SW 1271 (cell line): ENCODE measurements around the gene ADCY1.

Experiments
- DNase-seq, 2 experiments: peaks; one replicate each; lab custom pipeline; 2025; lab: John Stamatoyannopoulos, UW

The ADCY1 gene

DNA sequence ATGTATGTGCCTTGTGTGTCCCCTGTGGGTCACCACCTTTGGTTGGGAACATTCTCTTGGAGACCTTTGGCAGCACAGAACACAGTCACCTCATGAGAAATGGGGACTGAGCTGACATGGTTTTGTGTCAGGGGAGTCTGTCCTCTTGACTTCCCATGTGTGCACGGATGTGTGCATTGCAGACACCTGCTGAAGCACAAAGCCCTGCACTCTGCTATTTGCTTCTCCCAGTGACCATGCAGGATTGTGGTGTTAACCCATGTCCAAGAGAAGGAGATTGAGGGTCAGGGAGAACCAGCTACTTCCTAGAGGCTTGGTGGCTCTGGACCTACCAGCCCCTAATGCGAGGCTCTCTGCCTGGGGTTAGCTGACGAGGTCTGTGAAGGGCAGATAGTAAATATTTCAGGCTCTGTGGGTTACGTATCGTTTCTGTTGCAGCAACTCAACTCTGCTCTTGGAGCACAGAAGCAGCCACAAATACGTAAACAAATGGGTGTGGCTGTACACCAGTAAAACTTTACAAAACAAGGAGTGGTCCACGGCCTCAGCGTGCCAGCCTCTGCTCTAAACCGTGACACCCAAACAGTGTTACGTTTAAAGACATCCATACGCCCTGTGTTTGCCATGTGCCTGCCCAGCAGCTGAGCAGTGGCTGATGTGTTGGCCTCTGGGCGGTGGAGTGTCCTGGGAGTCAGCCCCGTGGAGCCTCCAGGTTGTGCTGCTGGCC is 51.7 kb downstream of the ADCY1 start:
- DNase-seq, result no peak

DNA sequence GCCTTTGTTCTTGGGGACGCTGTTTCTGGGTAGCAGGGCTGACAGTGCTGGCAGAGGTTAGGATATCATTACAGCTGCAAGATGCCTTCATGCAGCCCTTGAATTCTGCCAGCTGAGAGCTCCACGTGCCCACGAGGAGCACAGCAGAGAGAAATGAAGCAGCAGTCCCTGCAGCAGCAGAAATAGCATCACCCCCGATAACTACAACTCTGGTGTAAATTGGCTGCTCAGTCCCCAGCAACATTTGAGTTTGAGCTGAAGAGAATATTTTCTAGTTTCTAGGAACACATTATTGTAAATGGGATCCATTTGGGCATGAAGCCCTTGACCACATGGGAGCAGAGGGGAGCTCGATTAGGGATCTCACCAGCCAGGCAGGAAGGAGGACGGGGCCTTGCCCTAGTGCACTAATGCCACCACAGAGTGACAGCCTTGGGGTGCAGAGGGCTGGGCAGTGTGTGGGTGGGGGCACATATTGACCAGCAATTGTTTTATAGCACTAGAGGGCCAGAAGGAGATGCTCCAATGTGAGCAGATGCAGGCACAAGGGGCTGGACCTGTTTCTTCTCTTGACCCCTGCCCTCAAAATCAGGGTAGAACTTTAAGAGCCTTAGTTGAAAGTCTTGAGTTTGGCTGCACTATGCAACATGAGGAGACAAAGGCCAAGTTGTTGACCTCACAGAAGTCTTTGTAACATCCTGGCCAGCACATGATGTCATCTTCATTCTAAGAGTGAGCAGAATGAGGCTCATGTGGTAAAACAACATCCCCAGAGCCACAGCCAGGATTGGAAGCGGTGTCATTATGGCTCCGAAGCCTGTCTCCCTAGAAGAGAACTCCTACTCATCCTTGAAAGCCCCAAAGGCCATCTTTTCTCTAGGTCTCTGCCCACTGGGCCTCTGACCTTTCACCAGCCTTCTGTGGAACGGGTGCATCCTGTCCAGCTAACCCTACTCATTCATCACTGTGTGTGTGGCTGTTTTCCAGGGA is 52.6 kb downstream of the ADCY1 start:
- DNase-seq, result no peak

DNA sequence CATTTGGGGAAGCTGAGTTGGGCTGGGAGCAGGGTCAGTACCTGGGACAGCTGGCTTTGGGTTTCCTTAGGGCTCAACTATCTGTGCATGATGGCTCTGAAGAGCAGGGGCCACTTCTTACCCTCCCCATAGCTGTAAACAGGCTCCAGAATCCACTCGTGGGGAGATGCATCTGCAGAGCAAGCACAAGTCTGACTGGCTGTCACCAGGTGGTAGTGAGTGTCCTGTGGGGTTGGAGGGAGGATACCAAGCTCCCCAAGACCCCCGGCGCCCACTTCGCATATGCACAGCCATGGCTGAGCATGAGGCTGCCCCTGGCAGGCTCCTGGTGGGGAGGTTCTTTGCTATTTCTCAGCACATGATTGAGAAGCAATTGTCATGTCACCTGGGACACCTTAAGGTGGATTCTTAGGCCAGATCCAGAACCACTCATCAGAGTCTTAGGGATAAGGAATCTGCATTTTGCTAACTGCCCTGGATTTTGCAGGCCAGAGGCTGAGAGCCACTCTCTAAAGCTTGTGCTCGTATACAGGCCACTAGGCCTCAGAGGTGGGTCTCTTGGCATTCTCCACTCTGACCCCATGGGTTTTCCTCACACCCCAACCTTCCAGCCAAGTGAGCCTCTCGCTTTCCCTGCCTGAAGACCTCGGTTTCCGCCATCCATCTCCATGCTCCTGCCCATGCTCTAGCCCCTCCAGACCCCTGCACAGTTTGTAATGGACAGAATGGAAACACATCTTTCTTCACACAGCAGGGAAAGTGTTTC is 53.7 kb downstream of the ADCY1 start:
- DNase-seq, result no peak

DNA sequence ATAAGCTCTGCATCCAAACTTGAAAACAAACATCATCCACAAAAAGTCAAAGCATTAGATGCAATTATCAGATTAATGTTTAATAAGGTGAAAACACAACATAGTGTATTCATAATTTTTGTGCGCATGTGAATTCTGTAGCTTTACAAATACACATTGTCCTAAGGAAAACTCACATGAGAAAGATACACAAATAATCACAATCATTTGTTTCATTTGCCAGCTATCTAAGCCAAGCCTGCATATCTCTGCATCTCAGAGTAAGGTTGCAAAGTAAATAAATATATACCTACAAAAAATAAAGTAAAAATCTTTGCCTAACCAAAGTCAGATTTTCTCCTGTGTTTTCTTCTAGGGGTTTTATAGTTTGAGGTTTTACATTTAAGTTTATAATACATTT is 57.4 kb downstream of the ADCY1 start:
- DNase-seq, result no peak

DNA sequence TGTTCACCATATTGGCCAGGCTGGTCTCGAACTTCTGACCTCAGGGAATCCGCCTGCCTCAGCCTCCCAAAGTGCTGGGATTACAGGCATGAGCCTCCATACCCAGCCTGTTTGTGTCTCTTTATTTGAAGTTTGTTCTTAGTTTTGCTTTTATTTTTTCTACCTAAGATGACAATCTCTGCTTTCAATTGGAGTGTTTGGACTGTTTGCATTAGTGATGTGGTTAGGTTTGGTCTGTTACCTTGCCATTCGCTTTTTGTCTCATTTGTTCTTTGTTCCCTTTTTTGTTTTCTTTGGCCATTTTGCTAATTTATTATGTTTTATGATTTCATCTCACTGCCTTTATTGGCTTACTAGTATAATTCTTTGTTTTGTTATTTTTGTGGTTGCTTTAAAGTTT is 62.6 kb downstream of the ADCY1 start:
- no peak for DNase-seq

DNA sequence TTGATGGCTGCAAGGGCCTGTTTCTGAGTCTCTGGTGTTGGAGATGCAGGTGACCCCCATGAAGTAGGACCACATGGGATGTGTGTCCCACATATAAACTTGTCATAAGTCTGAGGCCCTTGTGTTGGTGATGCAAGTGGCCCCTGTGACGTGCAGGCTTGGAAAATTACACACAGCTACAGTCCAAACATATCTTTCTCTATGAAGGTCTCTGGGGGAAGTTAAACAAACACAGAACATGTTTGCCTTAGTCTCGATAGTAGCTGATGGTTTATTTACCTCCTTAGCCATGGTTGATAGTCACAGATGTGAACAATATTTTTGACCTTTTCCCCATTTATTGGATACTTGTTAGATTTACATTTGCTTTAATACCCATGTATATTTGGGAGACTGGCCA is 64.7 kb downstream of the ADCY1 start:
- no peak for DNase-seq

DNA sequence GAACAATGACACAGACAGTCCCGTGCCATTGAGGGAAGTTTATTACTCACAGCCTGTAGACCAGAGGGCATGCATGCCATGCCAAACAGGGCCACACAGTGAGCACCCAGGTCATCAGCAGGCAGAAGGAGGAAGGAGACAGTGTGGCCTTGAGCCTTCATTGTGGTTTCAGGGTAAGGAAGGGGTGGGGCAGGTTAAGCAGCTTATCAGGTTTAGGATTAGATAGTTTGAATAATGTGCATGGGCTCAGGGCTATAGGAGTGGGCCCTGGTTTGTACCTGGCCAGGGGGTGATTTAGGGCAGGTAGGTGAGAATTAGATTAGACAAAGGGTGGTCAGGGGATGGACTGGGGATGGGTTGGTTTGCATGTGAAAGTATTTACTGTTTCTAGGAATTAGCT is 67.9 kb downstream of the ADCY1 start:
- DNase-seq, result no peak

DNA sequence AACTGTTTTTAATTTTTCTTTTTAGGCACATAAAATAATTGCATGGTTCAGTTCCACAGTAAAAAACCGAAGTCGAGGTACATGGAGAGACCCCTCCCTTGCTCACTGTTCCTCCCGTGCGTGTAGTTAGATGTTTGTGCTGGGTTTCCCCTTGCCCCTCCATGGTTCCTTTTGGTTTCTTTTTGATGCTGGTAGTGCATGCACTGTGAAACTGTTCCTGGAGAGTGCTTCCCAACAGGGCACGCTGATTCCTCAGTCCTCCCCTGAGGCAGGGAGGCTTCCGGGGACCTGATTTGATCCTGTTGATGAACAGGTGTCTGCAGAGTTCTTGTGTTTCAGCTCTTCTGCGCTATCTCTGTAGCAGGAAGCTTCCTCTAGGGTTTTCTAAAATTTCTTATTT is 69.5 kb downstream of the ADCY1 start:
- no peak for DNase-seq

DNA sequence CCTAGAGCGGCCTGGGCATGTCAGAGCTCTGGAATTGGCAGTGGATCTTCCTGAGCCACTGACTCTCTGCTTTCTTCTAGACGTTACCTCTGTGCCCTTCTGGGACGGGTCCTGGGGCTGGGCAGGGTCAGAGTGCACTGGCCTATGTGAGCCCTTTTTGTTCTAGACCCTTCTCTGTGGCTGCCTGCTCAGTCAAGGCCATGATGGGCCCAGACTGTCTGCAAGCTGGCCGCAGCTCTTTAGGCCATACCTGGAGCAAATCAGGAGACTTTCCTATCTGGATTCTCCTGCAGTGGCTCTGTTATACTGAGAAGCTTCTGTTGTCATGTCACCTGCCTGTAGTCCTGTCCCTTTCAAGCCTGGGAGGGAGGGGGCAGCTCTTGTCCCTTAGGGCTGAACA is 70.1 kb downstream of the ADCY1 start:
- DNase-seq, result no peak

DNA sequence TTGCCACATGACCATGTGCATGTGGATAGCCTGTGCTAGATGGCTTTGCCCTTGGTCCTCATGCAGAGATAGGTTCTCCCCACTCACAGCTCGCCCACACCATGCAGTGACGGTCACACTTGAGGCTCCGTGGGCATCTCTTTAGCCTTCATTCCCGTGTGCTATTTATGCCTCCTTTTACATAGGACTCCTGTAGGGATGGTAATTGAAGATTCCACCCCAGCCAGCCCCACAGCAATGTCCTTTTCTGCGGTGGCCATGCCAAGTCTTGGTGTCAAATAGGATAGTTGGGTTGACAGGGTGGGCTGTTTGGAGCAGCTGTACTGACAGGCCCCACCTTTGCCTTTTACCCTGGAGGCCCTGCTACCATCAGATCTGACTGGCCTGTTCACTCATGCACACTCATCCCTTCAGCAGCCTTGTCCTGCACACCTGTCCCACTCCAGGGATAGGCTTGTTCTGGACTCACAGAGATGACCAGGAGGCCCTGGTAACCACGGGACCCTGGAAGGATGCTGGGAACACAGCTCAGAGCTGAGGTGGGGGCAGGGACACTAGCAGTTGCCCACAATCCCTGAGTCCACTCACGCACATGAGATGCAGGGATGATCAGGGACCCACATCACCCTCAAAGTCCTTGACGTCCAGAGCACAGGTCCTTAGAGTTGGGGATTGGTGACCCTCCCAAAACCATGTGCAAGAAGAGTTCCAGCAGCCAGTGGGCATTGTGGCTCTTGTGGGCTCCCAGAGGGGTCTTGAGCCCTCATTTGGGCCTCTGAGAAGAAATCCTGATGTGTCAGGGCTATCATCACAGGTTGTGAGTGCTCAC is 71.2 kb downstream of the ADCY1 start:
- no peak for DNase-seq

DNA sequence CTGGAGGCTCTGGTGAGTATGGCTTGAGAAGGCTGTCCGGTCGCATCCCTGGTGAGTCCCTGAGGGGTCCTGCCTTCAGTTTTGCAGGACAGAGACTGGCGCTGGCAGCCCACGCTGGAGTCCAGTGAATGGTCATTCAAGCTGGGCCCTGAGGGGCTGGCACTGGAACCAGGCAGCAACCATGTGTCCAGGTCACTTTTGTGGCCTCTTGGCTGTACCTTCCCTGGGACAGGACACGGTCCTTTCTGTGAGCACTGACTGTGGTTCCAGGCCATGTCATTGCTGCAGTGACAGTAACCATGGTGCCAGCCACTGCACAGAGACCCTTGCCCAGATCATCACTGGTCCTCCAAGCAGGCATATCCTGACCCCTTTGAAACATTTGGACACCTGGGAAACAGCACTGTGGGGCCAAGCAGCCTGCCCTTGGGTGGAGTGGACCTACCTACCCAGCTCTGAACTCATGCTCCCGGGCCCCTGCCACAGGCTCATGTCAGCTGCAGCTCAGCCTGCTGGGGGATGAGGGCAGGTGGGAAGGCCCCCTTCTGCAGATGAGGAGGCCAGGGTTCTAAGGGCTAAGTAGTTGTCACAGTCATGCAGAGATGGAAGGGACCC is 72.1 kb downstream of the ADCY1 start:
- DNase-seq, result no peak

DNA sequence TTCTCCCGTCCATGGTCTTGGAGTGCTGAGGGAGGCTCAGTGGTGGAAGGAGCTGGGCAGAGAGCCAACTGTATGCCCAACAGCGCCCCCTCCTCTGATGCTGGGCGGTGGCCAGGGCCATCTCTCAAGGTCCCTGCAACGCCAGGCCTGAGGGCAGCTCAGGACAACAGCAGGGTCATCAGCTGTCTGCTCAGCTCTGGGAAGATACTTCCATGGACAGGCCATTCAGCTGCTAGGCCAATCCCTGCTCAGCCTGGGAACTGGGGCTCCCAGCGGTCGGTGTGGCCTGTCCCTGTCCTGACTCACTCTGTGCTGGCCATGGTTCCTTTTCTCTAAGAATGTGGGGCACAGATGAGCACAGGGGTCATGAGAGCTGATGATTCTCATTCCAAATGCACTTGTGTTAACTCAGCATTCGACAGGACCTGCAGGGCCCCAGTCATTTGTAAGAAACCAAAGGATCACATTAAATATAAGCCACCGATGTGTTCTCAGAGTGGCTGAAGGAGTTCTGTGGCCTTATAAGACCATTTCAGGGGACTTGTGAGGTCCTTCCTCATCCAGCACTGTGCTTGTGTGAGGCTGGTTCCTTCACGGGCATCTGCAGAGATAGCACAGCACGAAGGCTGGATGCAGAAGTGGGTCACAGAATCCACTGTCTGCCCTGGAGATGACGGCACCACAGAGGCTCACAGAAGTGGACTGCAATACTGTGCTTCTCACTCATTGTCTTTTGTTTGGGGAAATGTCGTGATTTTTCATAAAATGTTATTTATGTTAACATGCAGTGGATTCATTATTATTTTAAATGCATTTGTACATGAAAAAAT is 73.0 kb downstream of the ADCY1 start:
- no peak for DNase-seq

DNA sequence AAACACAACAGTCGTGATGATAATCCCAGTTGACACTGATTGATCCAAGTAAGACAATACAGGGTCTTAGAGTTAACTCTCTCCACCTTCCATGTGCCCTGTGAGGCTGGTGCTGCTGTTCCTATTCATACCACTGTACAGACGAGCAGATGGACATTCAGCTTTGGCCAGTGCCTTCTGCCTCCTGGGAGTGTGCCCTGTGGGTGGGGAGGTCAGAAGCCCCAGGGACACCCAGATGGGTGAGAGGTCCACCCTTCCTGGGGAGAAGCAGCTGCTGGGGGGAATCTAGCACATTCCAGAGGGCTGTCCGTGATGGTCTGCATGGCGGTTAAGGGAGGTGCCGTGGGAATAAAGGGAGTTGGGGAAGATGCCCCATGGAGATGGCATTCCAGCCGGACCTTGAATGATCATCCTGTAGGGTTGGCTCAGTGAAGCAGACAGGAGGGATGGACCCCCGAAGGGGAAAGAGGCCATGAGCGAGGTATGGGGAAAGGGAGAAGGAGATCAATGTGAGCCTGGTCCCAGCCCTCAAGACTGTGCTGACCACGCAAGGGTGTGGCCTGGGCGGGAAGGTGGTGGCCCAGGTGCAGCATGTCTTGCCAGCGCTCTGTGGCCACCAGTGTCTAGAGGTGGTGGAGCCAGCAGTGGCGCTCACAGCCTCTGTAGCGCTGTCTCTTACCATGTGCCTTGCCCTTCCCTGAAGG is 74.0 kb downstream of the ADCY1 start:
- DNase-seq, result no peak

DNA sequence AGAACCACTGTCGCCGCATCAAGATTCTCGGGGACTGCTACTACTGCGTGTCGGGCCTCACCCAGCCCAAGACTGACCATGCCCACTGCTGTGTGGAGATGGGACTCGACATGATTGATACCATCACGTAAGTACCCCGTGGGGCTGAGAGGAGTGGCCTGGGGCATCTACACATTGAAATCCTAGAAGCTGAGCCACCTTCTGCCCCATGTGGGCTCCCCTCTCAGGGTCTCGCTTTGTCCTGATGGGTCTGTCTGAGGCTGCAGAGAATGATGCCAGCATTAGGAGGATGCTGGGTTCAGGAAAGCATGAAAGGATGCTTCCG is 74.5 kb downstream of the ADCY1 start:
- no peak for DNase-seq

DNA sequence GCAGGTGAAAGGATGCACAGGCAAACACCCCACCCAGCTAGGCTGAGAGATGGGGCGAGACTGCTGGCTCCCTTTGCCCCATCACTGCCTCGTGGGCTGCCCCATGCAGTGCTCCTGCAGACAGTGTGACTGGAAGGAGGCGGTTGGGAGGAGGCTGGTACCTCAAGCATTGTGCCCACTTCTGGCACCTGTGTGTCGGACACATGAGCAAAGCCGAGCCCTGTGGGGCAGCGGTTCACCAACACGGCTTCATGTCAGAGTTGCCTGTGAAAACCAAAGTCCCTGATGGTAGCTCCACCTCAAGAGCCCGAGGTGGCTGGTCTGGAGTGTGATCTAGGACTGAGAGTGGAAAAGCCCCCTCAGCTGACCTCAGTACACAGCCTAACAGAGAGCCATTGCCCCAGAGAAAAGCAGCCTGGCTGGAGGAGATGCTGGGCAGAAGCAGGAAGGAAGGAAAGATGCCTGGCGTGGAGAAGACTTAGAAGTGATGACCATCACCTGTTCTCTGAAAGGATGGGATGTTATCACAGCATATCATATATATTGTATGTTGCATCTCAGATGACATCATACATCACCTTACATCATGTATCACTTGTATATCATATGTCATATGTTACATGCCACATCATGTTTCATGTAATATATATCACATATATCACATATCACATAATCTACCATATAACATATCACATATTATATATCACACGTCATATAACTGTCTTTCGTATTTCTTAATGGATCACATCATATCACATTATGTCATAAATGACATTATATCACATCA is 75.6 kb downstream of the ADCY1 start:
- no peak for DNase-seq

DNA sequence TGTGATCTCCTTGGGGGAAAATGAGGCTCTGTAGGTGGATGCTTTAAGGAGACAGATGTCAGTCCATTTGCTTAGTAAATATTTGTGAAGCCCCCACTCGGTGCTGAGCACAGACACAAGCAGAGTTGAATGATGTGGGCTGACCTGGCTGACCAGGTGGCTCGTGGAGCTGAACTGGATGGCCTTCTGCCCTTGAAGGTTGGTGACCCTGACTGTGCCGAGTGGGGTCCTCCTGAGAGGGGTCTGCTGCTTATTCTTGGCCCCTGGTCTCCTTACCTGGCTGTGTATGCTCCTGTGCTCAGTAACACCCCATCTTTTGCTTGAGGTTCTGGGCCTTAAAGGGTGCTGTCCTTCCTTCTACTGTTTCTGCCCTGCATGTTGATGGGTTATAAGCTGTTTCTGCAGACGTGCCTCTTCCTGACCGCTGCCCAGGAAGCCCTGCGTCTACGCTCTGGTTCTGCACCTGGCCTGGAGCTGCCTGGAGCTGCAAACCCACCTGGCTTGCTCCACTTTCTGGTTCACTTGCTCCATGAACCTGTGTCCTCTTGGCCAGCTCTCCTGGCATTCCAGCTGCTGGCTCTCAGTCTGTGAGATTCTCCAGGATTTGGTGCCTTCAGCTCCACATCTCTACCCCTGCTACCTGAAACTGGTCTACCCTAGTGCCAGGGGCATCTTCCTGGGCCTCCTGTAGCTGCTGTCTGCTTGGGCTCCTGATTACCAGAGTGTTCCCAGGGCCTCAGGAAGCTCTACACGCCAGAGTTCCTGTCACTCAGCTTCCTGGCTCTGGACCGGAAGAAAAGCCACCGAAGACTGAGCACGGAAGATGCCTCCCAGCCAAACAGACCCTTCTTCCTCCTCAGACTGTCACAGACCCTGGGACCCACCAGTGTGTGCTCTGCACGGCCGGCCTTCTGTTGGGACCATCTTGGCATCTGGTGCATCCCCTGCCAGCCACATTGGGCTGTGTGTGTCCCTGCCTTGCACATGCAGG is 76.5 kb downstream of the ADCY1 start:
- no peak for DNase-seq

DNA sequence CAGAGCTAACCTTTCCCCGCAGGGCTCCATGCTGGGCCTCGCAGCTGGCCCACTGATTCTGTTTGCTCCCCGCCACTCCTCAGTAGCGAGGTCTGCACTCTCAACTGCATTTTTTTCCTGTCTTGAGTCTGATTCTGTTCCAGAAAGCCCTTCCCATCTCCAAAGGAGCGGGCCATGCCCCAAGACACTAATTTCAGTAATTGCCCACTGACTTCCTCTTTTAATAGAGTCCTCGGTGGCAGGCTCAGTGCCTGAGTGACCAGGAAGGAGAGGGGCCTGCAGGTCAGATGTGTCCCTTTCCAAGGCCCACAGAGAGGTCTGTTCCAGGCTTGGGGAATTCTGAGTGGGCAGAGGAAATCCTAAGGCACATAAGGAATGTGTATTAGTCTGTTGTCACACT is 77.4 kb downstream of the ADCY1 start:
- DNase-seq, result no peak

DNA sequence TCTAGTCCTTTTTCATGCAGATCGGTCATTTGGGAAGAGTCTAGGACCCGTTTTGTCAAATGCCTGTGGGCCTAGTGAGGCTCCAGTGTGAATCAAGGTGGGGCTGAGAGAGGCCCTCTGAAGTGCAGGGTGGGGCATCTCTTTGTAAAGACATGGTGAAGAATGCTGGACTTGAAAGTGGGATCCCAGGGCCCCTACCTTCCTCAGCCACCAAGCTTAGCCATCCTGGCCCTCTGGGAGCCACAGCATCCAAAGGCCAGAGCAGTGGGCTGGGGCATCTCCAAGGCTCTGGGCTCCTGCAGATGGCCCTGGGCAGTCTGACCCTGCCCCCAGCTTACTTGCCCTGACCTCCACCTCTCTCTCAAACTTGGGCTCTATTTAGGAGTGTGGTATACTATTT is 78.5 kb downstream of the ADCY1 start:
- no peak for DNase-seq
